HG03378 (cell line): ENCODE data around the gene NRROS.
"Not testable (repeated sequence)": the region's sequence is repeated elsewhere in the genome, so short reads cannot be mapped to it uniquely, and the experiment has no call there.

ENCODE experiments used
- ATAC-seq: cut with Tn5 transposase; IDR thresholded peaks from one replicate; pipeline ENCODE4 v1.9.1; 2021; ENCODE audit warnings: mild to moderate bottlenecking, moderate library complexity; ENCODE audit not compliant: unreplicated experiment

The NRROS gene

GRCh38 chr3:196624067-196624790 is 15.3 kb upstream of the NRROS start:
- no peak for ATAC-seq

GRCh38 chr3:196624907-196625306 is 14.6 kb upstream of the NRROS start:
- ATAC-seq = no peak

- no peak for ATAC-seq
These were observed 14.2 kb upstream of the NRROS start for GRCh38 chr3:196625331-196625730.

- ATAC-seq = no peak
These were observed 11.6 kb upstream of the NRROS start for GRCh38 chr3:196627918-196628231.

DNA sequence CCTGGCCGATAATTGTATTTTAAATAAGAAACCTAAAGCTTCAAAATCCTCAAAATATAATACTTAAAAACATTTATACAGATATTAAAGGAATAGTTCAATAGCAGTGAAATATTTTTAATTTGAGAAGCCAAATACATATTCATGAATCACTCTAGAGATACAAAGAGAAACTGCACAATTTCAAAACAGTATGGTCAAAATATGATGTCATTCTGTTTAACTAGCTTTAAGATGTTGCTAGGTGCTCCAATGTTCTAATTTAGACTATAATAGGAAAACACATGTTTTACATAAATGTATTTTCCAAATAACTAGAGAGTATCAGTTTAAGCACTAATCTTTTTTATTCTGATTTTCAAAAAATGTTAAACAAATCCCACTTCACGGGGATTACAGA is 10.3 kb upstream of the NRROS start:
- no peak for ATAC-seq

- no peak for ATAC-seq
These were observed 7.8 kb upstream of the NRROS start for GRCh38 chr3:196631682-196632045.

- ATAC-seq = peak; percentile 45
These were observed 7.3 kb upstream of the NRROS start for GRCh38 chr3:196632046-196632751.

- no peak for ATAC-seq
These were observed 5.8 kb upstream of the NRROS start for GRCh38 chr3:196633555-196634151.

DNA sequence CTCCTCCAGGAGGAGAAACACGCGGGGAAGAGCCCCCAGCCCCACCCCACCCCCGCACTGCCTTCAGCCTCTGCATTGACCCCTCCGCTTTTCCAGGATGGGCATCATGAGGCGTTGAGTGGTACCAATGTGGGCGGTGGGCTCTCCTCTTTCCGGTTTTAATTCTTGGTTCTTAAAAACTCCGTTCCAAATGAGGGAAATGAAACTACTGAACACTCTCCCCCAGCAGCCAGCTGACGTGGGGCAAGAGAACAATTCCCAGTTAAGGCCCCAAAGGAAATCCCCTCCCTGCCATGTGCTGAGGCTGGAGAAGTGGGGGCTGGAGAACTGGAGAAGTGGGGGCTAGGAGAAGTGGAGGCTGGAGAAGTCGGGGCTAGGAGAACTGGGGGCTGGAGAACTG is 5.3 kb upstream of the NRROS start:
- no peak for ATAC-seq

DNA sequence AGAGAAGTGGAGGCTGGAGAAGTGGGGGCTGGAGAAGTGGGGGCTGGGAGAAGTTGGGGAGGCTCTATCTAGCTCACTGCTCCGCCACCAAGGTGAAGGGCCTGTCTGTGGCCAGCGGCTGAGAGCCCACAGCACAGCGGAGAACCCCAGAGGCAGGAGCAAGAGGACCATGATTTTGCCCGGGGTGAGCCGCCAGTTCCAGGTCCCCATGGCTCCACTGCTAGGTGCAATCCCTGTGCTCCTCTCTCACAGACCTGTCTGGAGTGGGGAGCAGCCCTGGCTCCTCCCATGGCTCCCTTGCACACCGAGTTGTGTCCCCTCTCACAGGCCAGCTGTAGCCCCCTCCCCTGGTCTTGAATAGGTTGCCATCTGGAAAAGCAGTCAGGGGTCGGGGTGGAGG is 4.7 kb upstream of the NRROS start:
- ATAC-seq = no peak

DNA sequence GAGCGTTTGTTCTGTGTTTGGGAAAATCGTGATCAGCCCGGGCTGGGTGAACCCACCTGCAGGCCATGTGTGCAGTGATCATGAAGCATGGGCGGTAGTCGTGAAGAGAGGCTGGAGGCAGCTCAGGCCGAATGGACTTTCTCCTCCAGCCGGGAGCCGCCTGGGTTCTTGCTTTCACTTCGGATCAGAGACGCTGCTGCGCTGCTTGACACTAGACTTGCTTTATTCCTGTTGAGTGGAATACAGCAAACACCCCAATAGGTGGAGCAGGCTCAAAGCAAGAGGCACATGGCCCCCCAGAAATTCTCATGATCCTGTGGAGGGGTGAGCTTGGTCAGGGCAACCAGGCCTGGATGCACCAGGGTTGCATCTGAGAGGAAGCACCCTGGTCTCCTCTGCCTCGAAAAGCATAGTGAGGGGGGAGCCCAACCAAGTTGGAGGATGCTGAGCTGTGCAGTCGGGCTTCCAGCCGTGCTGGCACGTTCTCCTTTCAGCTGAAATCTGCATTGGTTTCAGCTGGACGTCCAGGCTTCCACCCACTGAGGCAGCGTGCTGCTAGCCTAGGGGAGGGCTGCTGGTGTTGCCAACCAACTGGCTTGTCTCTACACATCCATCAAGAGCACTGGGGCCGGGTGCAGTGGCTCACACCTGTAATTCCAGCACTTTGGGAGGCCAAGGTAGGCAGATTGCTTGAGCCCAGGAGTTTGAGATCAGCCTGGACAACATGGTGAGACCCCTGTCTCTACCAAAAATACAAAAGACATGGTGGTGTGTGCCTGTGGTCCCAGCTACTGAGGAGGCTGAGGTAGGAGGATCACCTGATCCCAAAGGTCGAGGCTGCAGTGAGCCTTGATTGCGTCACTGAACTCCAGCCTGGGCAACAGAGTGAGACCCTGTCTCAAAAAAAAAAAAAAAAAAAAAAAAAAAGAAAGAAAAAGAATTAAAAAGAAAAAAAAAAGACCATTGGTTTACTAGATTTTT is 2.8 kb upstream of the NRROS start:
- ATAC-seq = no peak

GRCh38 chr3:196637941-196638340 is 1.6 kb upstream of the NRROS start:
- ATAC-seq = not testable (repeated sequence)

DNA sequence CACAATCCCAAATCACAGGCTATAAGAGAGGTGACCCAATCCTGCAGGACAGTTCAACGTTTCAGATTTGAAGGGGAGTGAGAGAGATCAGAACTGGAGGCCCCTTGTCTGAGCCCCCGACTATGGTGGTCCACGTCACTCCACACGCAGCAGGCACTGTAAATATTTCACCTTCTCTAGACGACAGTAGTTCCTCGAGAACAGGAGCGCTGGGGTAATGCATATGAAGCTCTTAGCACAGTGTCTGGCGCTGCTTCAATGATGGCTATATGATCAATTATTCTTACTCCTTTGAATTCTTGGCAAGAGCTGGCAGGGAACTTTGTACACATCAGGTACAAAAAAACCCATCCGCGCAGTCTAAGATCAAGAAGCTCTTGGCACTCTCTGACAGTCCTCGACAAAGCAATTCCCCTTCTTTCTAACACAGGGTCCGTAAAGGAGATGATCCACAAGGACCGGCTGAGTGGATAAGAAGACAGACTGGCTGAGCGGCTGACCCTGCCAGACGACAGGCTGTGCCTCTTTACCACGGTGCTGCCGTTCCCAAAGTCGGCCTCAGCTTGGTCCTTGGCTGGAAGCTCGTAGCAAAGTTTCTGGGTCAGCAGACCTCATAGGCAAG is 522 bp upstream of the NRROS start:
- ATAC-seq = no peak

- no peak for ATAC-seq
These were observed 964 bp downstream of the NRROS start for GRCh38 chr3:196640297-196641018.

GRCh38 chr3:196641333-196642054 is 2.0 kb downstream of the NRROS start:
- no peak for ATAC-seq

GRCh38 chr3:196642434-196642833 is 2.9 kb downstream of the NRROS start:
- ATAC-seq = no peak

DNA sequence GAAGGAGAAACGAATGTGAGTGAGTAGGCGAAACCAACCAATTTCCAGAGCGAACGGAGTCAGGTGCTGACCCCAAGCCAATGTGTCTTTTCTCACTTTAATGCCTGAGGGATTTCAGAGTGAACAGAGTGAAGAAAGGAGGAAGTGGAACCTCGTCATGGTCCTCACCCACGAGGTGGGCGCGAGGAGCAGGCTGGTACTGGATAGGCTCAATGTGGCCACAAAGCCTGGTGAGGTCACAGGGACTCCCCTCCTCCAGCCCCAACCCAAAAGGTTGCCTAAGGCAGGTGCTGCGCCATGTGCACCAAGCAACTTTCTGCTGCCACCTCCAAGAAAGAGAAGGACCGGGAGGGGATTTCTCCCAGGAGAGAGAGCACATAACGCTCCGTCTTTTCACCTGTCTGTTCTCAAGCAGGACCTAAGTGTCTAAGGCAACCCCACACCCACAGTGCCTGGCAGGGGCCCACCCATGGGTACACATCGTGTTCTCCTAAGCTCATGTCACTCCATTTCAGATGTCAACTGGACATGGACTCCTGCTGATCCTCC is 3.8 kb downstream of the NRROS start:
- ATAC-seq = peak; percentile 82

DNA sequence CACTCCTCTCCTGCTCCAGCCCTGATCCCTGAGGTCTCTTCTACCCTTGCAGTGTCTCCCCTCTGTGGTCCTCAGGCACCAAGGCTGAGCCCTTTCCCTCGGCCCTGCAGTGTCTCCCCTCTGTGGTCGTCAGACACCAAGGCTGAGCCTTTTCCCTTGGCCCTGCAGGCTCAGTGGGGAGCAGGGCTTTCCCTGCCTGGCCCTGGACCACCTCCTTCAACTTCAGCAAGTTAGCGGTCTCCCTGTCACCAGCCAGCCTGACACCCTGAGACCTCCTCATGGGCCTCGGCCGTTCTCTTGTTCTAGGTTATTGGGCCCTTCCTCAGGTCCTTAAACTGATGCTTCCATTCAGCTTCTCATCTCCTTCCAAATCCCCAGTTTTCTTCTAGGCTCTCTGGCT is 4.3 kb downstream of the NRROS start:
- ATAC-seq = no peak

DNA sequence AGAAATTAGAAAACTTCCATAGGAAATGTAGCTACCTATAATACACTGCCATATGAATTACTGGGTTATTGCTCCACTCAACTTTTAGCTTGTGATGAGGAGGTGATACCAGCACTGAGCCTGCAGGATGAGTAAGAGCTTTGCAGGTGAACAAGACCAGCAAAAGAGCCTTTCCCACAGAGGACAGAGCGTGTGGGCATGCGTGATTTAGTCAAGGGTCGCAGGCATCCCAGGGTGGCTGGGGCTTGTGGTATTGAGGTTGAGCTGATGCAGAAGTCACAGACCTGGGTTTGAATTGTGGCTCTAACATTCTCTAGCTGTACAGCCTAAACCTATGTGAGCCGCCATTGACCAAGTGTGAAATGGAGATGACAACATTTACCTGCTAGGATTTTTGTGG is 5.6 kb downstream of the NRROS start:
- no peak for ATAC-seq
